Measurements from ENCODE around the gene COL24A1.

- TF ChIP-seq CTCF (IDR thresholded peaks at IDR 0.05; ENCODE audit: borderline replicate concordance, extremely low read depth, low read length, poor library complexity, severe bottlenecking) (no peak), EZH2 (IDR thresholded peaks at IDR 0.05; ENCODE audit: borderline replicate concordance, low read depth, low read length, severe bottlenecking) (no peak)
Observed at GRCh38 chr1:85700422-85700821, 456.1 kb downstream of the COL24A1 start.
